ENCODE results near the gene DCUN1D2.
"Not testable (repeated sequence)": the region's sequence is repeated elsewhere in the genome, so short reads cannot be mapped to it uniquely, and the experiment has no call there.

Gene DCUN1D2

GRCh38 chr13:113465300-113465699 lies 25.2 kb downstream of the DCUN1D2 start:
- no peak for DNase-seq (ENCODE audit: low read depth)

- no peak for DNase-seq (ENCODE audit: low read depth)
Measured at GRCh38 chr13:113464476-113464875, 26.0 kb downstream of the DCUN1D2 start.

- no peak for DNase-seq (ENCODE audit: low read depth)
Measured at GRCh38 chr13:113461022-113461751, 29.3 kb downstream of the DCUN1D2 start.

- no peak for DNase-seq (ENCODE audit: low read depth)
Measured at GRCh38 chr13:113460599-113460998, 29.9 kb downstream of the DCUN1D2 start.

- no peak for DNase-seq (ENCODE audit: low read depth)
Measured at GRCh38 chr13:113460064-113460555, 30.4 kb downstream of the DCUN1D2 start.

- no peak for DNase-seq (ENCODE audit: low read depth)
Measured at GRCh38 chr13:113458253-113459065, 32.1 kb downstream of the DCUN1D2 start.

- no peak for DNase-seq (ENCODE audit: low read depth)
Measured at GRCh38 chr13:113457510-113457909, 33.0 kb downstream of the DCUN1D2 start.

GRCh38 chr13:113456116-113456702 lies 34.3 kb downstream of the DCUN1D2 start:
- DNase-seq (ENCODE audit: low read depth): no peak

GRCh38 chr13:113455384-113455783 lies 35.1 kb downstream of the DCUN1D2 start:
- no peak for DNase-seq (ENCODE audit: low read depth)

- no peak for DNase-seq (ENCODE audit: low read depth)
Measured at GRCh38 chr13:113454936-113455335, 35.6 kb downstream of the DCUN1D2 start.

- no peak for DNase-seq (ENCODE audit: low read depth)
Measured at GRCh38 chr13:113452942-113453901, 37.3 kb downstream of the DCUN1D2 start, which contains the start of gene ADPRHL1. ADPRHL1 (minus strand) TSS chr13:113453488; CDS start chr13:113453437, 51 bp downstream.

GRCh38 chr13:113452466-113452865 lies 38.0 kb downstream of the DCUN1D2 start:
- DNase-seq (ENCODE audit: low read depth): no peak

- no peak for DNase-seq (ENCODE audit: low read depth)
Measured at GRCh38 chr13:113451951-113452421, 38.5 kb downstream of the DCUN1D2 start.

GRCh38 chr13:113450861-113451620 lies 39.5 kb downstream of the DCUN1D2 start:
- not testable (repeated sequence) for DNase-seq (ENCODE audit: low read depth)

- not testable (repeated sequence) for DNase-seq (ENCODE audit: low read depth)
Measured at GRCh38 chr13:113450348-113450744, 40.2 kb downstream of the DCUN1D2 start.

- DNase-seq (ENCODE audit: low read depth): no peak
Measured at GRCh38 chr13:113449693-113450347, 40.7 kb downstream of the DCUN1D2 start.

- DNase-seq (ENCODE audit: low read depth): no peak
Measured at GRCh38 chr13:113448885-113449692, 41.4 kb downstream of the DCUN1D2 start.

GRCh38 chr13:113448545-113448884 lies 42.0 kb downstream of the DCUN1D2 start:
- DNase-seq (ENCODE audit: low read depth): no peak

GRCh38 chr13:113447596-113447995 lies 42.9 kb downstream of the DCUN1D2 start:
- no peak for DNase-seq (ENCODE audit: low read depth)

Measured in stimulated activated CD8-positive, alpha-beta memory T cell treated with anti-CD3 and anti-CD28 coated beads, Interleukin-15, amount 100 ng/mL, for 1 hour (primary cell).